IMR-90 (cell line): Measurements from ENCODE around the gene KL. TPM values are rescaled to one million over a fixed set of nuclear protein-coding genes. Genes with fewer than 3 reads are reported as not detected.
A peak's percentile ranks its signal among the peaks of the same experiment; 100 is the strongest.

Experiments used
- ATAC-seq: fragments of 200-7000 bp; cut with Tn5 transposase; 2 replicates; pipeline ENCODE4 v1.9.1; 2020; ENCODE audit warnings: low read depth, mild to moderate bottlenecking, moderate library complexity
- BruUV-seq: library from RNA; stranded (reverse); fragments of 400-500 nt; replicated peaks from 2 replicates; lab custom pipeline; 2021; lab: Mats Ljungman, UMichigan
- CTCF ChIA-PET: fragments of 300-600 bp; formaldehyde crosslinking; extraction: SDS; loops from one replicate; lab custom pipeline; 2021; ENCODE audit warnings: antibody characterized with exemption; lab: Yijun Ruan, JAX
- POLR2A ChIA-PET: fragments of 300-600 bp; sonication (Branson Sonifier 250); formaldehyde crosslinking; loops from one replicate; lab custom pipeline; 2022; ENCODE audit warnings: antibody characterized with exemption; ENCODE audit not compliant: unreplicated experiment; lab: Charles Lee
- DNase-seq: peaks from one replicate; pipeline ENCODE4 v3.0.0; 2013
- H2AFZ ChIP-seq: replicated peaks from 2 replicates; pipeline ENCODE3; 2013; ENCODE audit warnings: low read length, mild to moderate bottlenecking; ENCODE audit not compliant: poor library complexity
- H2AK5ac ChIP-seq: 2 replicates; pipeline ENCODE4 v1.6.1; 2013; ENCODE audit warnings: low read depth, low read length, inconsistent platforms
- H2AK9ac ChIP-seq: replicated peaks from 2 replicates; pipeline ENCODE3; 2013; ENCODE audit warnings: mild to moderate bottlenecking, low read depth, low read length, moderate library complexity; ENCODE audit not compliant: poor library complexity
- H2BK120ac ChIP-seq: 2 replicates; pipeline ENCODE4 v1.6.1; 2013; ENCODE audit warnings: low read depth, low read length, inconsistent platforms
- H2BK15ac ChIP-seq: 3 replicates; pipeline ENCODE4 v1.6.1; 2013; ENCODE audit warnings: low read depth, low read length, inconsistent platforms
- H2BK20ac ChIP-seq: 2 replicates; pipeline ENCODE4 v1.6.1; 2013; ENCODE audit warnings: low read depth, mild to moderate bottlenecking, inconsistent platforms, low read length, moderate library complexity
- H2BK5ac ChIP-seq: 2 replicates; pipeline ENCODE4 v1.6.1; 2013; ENCODE audit warnings: mild to moderate bottlenecking, low read depth, low read length, inconsistent platforms; ENCODE audit not compliant: poor library complexity, severe bottlenecking
- H3K14ac ChIP-seq: replicated peaks from 2 replicates; pipeline ENCODE4 v1.6.1; 2013; ENCODE audit warnings: low read depth, low read length, inconsistent platforms
- H3K18ac ChIP-seq: 2 replicates; pipeline ENCODE4 v1.6.1; 2013; ENCODE audit warnings: low read depth, low read length, control low read depth
- H3K23ac ChIP-seq: 2 replicates; pipeline ENCODE4 v1.6.1; 2013; ENCODE audit warnings: low read depth, low read length, inconsistent platforms
- H3K27ac ChIP-seq: 2 replicates; pipeline ENCODE4 v1.5.1; 2013; ENCODE audit warnings: mild to moderate bottlenecking, control low read depth, low read length; ENCODE audit not compliant: insufficient read depth
- H3K27me3 ChIP-seq: 2 replicates; pipeline ENCODE4 v1.6.1; 2013; ENCODE audit warnings: low read length; ENCODE audit not compliant: control insufficient read depth, insufficient read depth
- H3K36me3 ChIP-seq: 2 replicates; pipeline ENCODE4 v1.6.1; 2013; ENCODE audit warnings: low read length, mixed read lengths; ENCODE audit not compliant: control insufficient read depth, insufficient read depth
- H3K4ac ChIP-seq: 2 replicates; pipeline ENCODE4 v1.6.1; 2013; ENCODE audit warnings: low read depth, low read length, inconsistent platforms
- H3K4me1 ChIP-seq: 2 replicates; pipeline ENCODE4 v1.6.1; 2013; ENCODE audit warnings: low read length, mixed read lengths; ENCODE audit not compliant: control insufficient read depth, insufficient read depth
- H3K4me2 ChIP-seq: 2 replicates; pipeline ENCODE4 v1.6.1; 2013; ENCODE audit warnings: low read depth, mild to moderate bottlenecking, control low read depth, low read length, moderate library complexity
- H3K4me3 ChIP-seq: 2 replicates; pipeline ENCODE4 v1.5.1; 2013; ENCODE audit warnings: low read depth, mild to moderate bottlenecking, control low read depth, low read length, moderate library complexity; ENCODE audit not compliant: insufficient read depth
- H3K56ac ChIP-seq: 2 replicates; pipeline ENCODE4 v1.6.1; 2013; ENCODE audit warnings: low read length, inconsistent platforms; ENCODE audit not compliant: insufficient read depth; ENCODE audit errors: extremely low read depth
- H3K79me1 ChIP-seq, 2 experiments: 2 replicates each; pipeline ENCODE4 v1.6.1; 2013; ENCODE audit warnings: low read length in 2 of 2, inconsistent platforms in 1 of 2, low read depth in 1 of 2
- H3K9ac ChIP-seq: 2 replicates; pipeline ENCODE4 v1.6.1; 2013; ENCODE audit warnings: low read depth, low read length, control low read depth
- H3K9me1 ChIP-seq: 2 replicates; pipeline ENCODE4 v1.6.1; 2013; ENCODE audit warnings: low read length, inconsistent platforms; ENCODE audit not compliant: insufficient read depth
- H3K9me3 ChIP-seq: 2 replicates; pipeline ENCODE4 v1.6.1; 2013; ENCODE audit warnings: low read length; ENCODE audit not compliant: control insufficient read depth, insufficient read depth
- H4K20me1 ChIP-seq: 2 replicates; pipeline ENCODE4 v1.6.1; 2013; ENCODE audit warnings: low read length, inconsistent platforms; ENCODE audit not compliant: insufficient read depth
- H4K5ac ChIP-seq: 2 replicates; pipeline ENCODE4 v1.6.1; 2013; ENCODE audit warnings: mild to moderate bottlenecking, low read depth, low read length, control low read depth
- H4K8ac ChIP-seq, 2 experiments: 2 replicates each; pipeline ENCODE4 v1.6.1; 2013; ENCODE audit warnings: low read depth in 2 of 2, low read length in 2 of 2, control low read depth in 1 of 2, inconsistent platforms in 1 of 2
- H4K91ac ChIP-seq: 2 replicates; pipeline ENCODE4 v1.6.1; 2013; ENCODE audit warnings: low read depth, low read length, inconsistent platforms; ENCODE audit not compliant: insufficient read depth
- CEBPB ChIP-seq: IDR thresholded peaks from 2 replicates; pipeline ENCODE4 v1.6.1; 2012; ENCODE audit warnings: low read depth, low read length, improper control_type of control experiment
- CHD1 ChIP-seq: IDR thresholded peaks from 2 replicates; pipeline ENCODE4 v1.6.1; 2012; ENCODE audit warnings: low read depth, low read length, improper control_type of control experiment
- ELK1 ChIP-seq: fragments of 150-350 bp; IDR thresholded peaks from 2 replicates; pipeline ENCODE4 v1.6.1; 2016; ENCODE audit warnings: low read depth, mild to moderate bottlenecking, low read length, moderate library complexity, borderline replicate concordance
- MAFK ChIP-seq: IDR thresholded peaks from 2 replicates; pipeline ENCODE4 v1.6.1; 2012; ENCODE audit warnings: low read depth, low read length, improper control_type of control experiment
- MAZ ChIP-seq: IDR thresholded peaks from 2 replicates; pipeline ENCODE4 v1.6.1; 2012; ENCODE audit warnings: low read depth, mild to moderate bottlenecking, low read length, improper control_type of control experiment, moderate library complexity, borderline replicate concordance
- MXI1 ChIP-seq: IDR thresholded peaks from 2 replicates; pipeline ENCODE4 v1.6.1; 2012; ENCODE audit warnings: low read depth, mild to moderate bottlenecking, low read length, moderate library complexity, borderline replicate concordance
- NFE2L2 ChIP-seq: fragments of 150-350 bp; IDR thresholded peaks from 2 replicates; pipeline ENCODE4 v1.6.1; 2016; ENCODE audit warnings: low read depth, mild to moderate bottlenecking, low read length
- POLR2A ChIP-seq: IDR thresholded peaks from 2 replicates; pipeline ENCODE4 v1.6.1; 2012; ENCODE audit warnings: mild to moderate bottlenecking, low read depth, low read length
- RCOR1 ChIP-seq: IDR thresholded peaks from 2 replicates; pipeline ENCODE4 v1.6.1; 2012; ENCODE audit warnings: mild to moderate bottlenecking, low read length, improper control_type of control experiment; ENCODE audit not compliant: insufficient replicate concordance
- WGBS, 2 experiments: methylation state at CpG; one replicate each; pipeline versions ENCODE4 v1.1.5 to v1.1.7; 2013; ENCODE audit warnings: missing lambda C conversion rate in 2 of 2; ENCODE audit not compliant: insufficient read length in 1 of 2; ENCODE audit errors: extremely low coverage in 2 of 2; 5-methylcytosine and 5-hydroxymethylcytosine counted together
- dilution Hi-C: fragments of 300-500 bp; cut with HindIII; formaldehyde crosslinking; loops from one replicate; pipeline ENCODE4 v1.14.3; 2018; ENCODE audit warnings: low sequenced_read_pairs; ENCODE audit not compliant: unreplicated experiment
- in situ Hi-C: fragments of 300-500 bp; cut with MboI; formaldehyde crosslinking; loops from 3 replicates; pipeline ENCODE4 v1.14.3; 2019; ENCODE audit warnings: low sequenced_read_pairs, inconsistent platforms, mixed read lengths
- intact Hi-C: fragments of 100-400 bp; cut with micrococcal nuclease; formaldehyde crosslinking; loops from 2 replicates; pipeline ENCODE4 v1.10.0; 2022
- polyA plus RNA-seq, 3 experiments: library from polyadenylated mRNA; depleted of rRNA; stranded (reverse); fragments of >200 nt; gene quantifications; 2 replicates each; pipeline ENCODE4 v1.2.3, GENCODE V29; 2012; ENCODE audit warnings: low replicate concordance in 1 of 3
- total RNA-seq: library from RNA; depleted of rRNA; stranded (reverse); fragments of >200 nt; gene quantifications from 2 replicates; pipeline ENCODE4 v1.2.3, GENCODE V29; 2012

KL gene
- total and polyA plus RNA-seq, 2 of the 4 experiments (the other 2 are of a cell fraction), result not detected

GRCh38 chr13:32978278-32978677 is 37.9 kb upstream of the KL start:
- no CpG with 5 or more reads among the region's 4 CpGs for WGBS, 2 experiments
- ChIA-PET CTCF (no interaction called here), POLR2A (no interaction called here)
- Histone ChIP-seq H2BK5ac (no peak overlapping the region), H3K4me2 (no peak overlapping the region), H3K36me3 (no peaks in the 10 kb centered on the region), H2AK9ac (no peak overlapping the region), H3K9me1 (peaks cover 3% of the 10 kb centered on the region; the same call in 1 of the 2 replicates), H4K91ac (no peak overlapping the region), H3K9me3 (no peaks in the 10 kb centered on the region), H3K79me1 (no peaks in the 10 kb centered on the region), H2BK120ac (no peak overlapping the region), H3K27ac (no peak overlapping the region), H3K4me3 (no peak overlapping the region), H3K4me1 (no peaks in the 10 kb centered on the region), H4K20me1 (no peaks in the 10 kb centered on the region), H3K23ac (no peak overlapping the region), H4K8ac (no peak overlapping the region), H2BK15ac (no peak overlapping the region), H3K4ac (no peak overlapping the region), H2BK20ac (no peak overlapping the region), H3K14ac (no peak overlapping the region; the same call in 1 of the 2 replicates), H2AK5ac (no peak overlapping the region), H3K27me3 (no peaks in the 10 kb centered on the region; the same call in none of the 2 replicates), H3K56ac (no peak overlapping the region), H2AFZ (peak overlapping the region; percentile 3), H3K18ac (no peak overlapping the region), H4K5ac (no peak overlapping the region), H3K9ac (no peak overlapping the region)
- DNase-seq (no peak), ATAC-seq (no peak)
- in situ Hi-C loops, result no loop called here
- intact Hi-C loops, result no loop called here
- dilution Hi-C loops, result no loop called here
- TF ChIP-seq MAZ (no peak), NFE2L2 (no peak), CHD1 (no peak), ELK1 (no peak), CEBPB (no peak), POLR2A (no peak), MXI1 (no peak), RCOR1 (no peak), MAFK (no peak)
- BruUV-seq, result no TSS peak
